NCI-H1048 (cell line): ENCODE data around the gene TOM1L1.

Source experiments
- DNase-seq: peaks from one replicate; lab custom pipeline; 2025; lab: John Stamatoyannopoulos, UW

TOM1L1 gene

GRCh38 chr17:54898576-54898975, 2.1 kb upstream of the TOM1L1 start:
- DNase-seq, result no peak

GRCh38 chr17:54899201-54899600, 1.5 kb upstream of the TOM1L1 start:
- DNase-seq, result no peak

GRCh38 chr17:54899721-54900456, 763 bp upstream of the TOM1L1 start:
- no peak for DNase-seq

- no peak for DNase-seq
Observed at GRCh38 chr17:54901230-54901822, 674 bp downstream of the TOM1L1 start.

GRCh38 chr17:54902017-54902416, 1.4 kb downstream of the TOM1L1 start:
- no peak for DNase-seq

- DNase-seq, result no peak
Observed at GRCh38 chr17:54902611-54903010, 2.0 kb downstream of the TOM1L1 start.

DNA sequence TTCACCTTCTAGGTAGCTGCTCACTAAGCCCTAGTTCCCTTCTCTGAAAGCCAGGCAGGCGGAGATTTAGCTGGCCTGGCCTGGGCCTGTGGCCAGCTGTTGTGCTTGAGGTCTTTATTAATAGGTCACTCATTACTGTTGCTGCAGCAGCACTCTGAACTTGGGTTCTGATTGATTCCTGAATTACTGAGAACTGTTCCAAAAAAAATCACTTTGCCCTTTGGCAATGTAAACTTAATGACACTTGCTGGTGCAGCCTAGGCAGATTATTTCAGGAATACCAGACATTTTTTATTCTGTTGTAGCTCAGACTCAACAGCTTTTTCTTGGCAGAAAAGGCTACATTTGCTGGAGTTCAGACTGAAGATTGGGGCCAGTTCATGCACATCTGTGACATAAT, 2.7 kb downstream of the TOM1L1 start:
- no peak for DNase-seq

- no peak for DNase-seq
Observed at GRCh38 chr17:54906683-54907082, 6.0 kb downstream of the TOM1L1 start.

- DNase-seq, result no peak
Observed at GRCh38 chr17:54907376-54907775, 6.7 kb downstream of the TOM1L1 start.

- DNase-seq, result no peak
Observed at GRCh38 chr17:54909766-54910165, 9.1 kb downstream of the TOM1L1 start.

GRCh38 chr17:54916721-54917120, 16.1 kb downstream of the TOM1L1 start:
- no peak for DNase-seq

DNA sequence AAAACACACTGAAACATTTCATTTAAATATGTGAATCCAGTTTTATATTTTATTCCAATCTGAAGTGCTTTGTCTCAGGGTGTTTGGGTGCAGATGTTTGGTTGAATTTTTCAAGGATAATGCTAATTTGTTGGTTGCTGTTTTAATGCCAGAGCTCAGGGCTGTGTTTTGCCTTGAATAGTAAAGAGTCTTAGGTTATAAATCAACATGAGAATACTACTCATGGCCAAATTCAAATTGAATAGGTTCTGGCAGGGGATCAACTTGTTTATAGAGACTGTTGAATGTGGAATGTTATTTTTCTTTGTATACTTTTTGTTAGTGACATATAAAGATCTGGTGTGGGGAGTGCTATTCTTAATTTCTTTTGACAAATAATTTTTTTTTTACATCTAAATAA, 18.8 kb downstream of the TOM1L1 start:
- DNase-seq, result no peak

DNA sequence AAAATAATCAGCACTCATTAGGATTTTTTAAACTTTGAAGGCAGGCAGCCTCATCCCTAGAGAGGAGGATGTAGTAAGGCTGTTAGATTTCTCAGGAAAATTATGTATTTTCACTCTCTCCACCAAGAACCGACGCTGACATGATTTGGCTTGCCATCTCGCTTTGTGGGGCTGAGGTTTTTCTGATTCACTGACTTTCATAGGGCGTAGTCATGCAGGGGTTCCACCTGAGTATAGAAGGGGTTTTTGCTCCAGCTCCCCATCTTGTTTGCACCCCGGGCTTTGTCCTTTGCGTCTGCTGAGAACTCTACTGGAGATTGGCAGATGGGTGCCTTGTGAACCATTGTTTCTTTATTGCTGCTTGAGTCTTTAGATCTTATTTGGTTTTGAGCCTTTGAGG, 20.2 kb downstream of the TOM1L1 start:
- no peak for DNase-seq

DNA sequence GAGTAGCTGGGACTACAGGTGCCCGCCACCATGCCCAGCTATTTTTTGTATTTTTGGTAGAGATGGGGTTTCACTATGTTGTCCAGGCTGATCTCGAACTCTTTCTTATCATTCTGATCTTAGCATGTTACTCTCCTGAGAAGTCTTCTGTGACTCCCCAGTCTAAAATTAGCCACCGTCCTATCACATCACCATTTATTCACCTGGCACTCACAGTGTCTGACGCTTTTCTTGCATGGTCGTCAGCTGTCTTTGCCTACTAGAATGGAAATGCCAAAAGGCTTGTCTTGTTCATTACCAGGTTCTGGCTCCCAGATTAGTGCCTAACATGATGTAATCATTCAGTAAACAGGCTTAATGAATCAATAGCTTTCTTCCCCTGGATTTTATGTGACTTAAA, 23.8 kb downstream of the TOM1L1 start:
- DNase-seq, result no peak

GRCh38 chr17:54927525-54927924, 26.9 kb downstream of the TOM1L1 start:
- DNase-seq, result no peak

GRCh38 chr17:54932711-54933110, 32.1 kb downstream of the TOM1L1 start:
- no peak for DNase-seq

DNA sequence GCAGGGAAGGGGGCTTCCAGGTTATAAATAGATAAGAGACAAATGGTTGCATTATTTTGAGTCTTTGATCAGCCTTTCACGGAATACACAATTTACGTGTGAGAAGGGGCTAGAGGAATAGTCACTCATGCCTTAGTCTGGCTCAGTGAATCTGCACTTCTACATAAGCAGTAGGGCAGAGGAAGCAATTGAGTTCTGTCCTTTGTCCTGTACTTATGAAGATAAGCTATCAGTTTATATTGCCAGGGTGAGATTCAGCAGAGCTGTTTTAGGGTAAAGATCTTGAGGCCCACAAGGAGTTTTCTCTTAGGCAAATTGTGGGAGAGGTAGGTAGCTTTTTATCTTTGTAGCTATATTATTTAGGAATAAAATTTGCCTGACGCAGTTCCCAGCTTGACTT, 33.3 kb downstream of the TOM1L1 start:
- no peak for DNase-seq

DNA sequence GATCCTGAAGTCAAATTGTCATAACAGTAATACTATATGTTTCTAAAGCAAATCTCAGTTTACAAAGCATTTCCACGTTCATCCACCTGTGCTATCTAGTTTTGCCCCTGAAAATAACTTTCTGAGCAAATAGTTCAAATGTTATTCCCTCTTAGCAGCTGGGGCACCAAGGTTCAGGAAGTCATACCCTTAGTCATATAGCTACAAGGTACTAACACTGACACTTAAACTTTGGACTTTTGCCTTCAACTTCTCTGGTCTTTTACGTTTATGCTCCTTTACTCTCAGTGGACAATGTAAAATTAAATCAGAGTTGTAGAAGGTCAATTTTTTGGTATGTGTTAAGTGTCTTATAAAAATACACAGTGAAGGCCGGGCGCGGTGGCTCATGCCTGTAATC, 34.8 kb downstream of the TOM1L1 start:
- no peak for DNase-seq

- DNase-seq, result no peak
Observed at GRCh38 chr17:54937018-54937417, 36.4 kb downstream of the TOM1L1 start.

GRCh38 chr17:54937426-54937825, 36.8 kb downstream of the TOM1L1 start:
- DNase-seq, result no peak

DNA sequence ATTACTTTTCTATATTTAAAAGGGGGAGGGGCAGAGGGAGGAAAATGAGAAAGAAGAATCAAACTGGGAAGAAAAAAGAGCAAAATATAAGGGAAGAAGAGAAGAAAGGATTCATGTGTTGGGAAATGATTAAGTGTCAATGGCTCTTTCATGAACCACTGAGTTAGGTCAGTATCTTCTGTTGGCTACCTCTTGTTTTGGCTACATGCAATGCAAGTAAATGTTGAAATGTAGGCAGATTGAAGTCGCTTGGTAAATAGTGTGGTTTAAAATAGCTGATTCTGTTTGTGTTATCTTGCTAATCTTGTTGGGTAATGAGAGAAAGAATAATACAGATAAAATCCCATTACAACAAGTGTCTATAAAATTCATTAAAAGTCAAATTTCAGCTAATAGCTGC, 40.6 kb downstream of the TOM1L1 start:
- DNase-seq, result no peak

- DNase-seq, result no peak
Observed at GRCh38 chr17:54944796-54945195, 44.1 kb downstream of the TOM1L1 start.

- DNase-seq, result no peak
Observed at GRCh38 chr17:54945231-54945630, 44.6 kb downstream of the TOM1L1 start.

DNA sequence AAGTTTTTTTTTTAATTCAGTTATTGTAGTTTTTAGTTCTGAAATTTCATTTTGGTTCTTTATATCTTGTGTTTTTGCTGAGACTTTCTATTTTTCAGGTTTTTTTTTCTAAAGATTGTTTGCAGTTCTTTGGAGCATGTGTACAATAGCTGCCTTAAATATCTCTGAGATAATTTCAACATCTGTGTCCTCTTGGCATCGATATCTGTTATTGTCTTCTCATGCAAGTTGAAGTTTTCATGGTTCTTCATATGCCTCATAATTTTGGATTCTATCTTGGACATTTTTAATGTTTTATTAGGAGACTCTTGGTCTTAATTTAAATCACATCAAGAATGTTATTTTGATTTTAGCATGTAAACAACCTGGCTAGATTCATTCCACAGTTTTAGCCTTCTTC, 45.0 kb downstream of the TOM1L1 start:
- DNase-seq, result no peak
